H1 (cell line): ENCODE measurements around the gene ARHGEF12. TPM values are rescaled to one million over a fixed set of nuclear protein-coding genes. Genes with fewer than 3 reads are reported as not detected.

Experiments
- CTCF ChIA-PET: fragments of 300-600 bp; sonication (Branson Sonifier 250); formaldehyde crosslinking; loops from one replicate; lab custom pipeline; 2021; ENCODE audit not compliant: partially characterized antibody; lab: Charles Lee
- POLR2A ChIA-PET: fragments of 300-600 bp; sonication (Branson Sonifier 250); formaldehyde crosslinking; loops from one replicate; lab custom pipeline; 2021; ENCODE audit warnings: inconsistent platforms; ENCODE audit not compliant: partially characterized antibody; lab: Charles Lee
- DNase-seq, 2 experiments: peaks; one replicate each; pipeline versions ENCODE4 v3.0.0 to v3.0.0-alpha.2; 2010 to 2022; ENCODE audit warnings: low spot score in 2 of 2, low read depth in 1 of 2, mixed read lengths in 1 of 2
- FAIRE-seq: peaks from 2 replicates; lab custom pipeline; 2011; peaks lifted over from hg19 to GRCh38; lab: Jason Lieb, UNC
- H2AFZ ChIP-seq: 2 replicates; pipeline ENCODE4 v1.8.1; 2012; ENCODE audit warnings: low read length, inconsistent platforms
- H2AK5ac ChIP-seq: 2 replicates; pipeline ENCODE4 v1.6.1; 2013; ENCODE audit warnings: low read depth, low read length
- H2BK120ac ChIP-seq: replicated peaks from 2 replicates; pipeline ENCODE3; 2013; ENCODE audit warnings: low read depth, low read length, inconsistent platforms
- H2BK12ac ChIP-seq: 2 replicates; pipeline ENCODE4 v1.6.1; 2013; ENCODE audit warnings: low read depth, low read length
- H2BK15ac ChIP-seq: 2 replicates; pipeline ENCODE4 v1.6.1; 2013; ENCODE audit warnings: low read length
- H2BK20ac ChIP-seq: 2 replicates; pipeline ENCODE4 v1.6.1; 2013; ENCODE audit warnings: low read length
- H2BK5ac ChIP-seq: 2 replicates; pipeline ENCODE4 v1.6.1; 2013; ENCODE audit warnings: low read depth, low read length
- H3K14ac ChIP-seq: 2 replicates; pipeline ENCODE4 v1.6.1; 2013; ENCODE audit warnings: inconsistent platforms; ENCODE audit not compliant: insufficient read length
- H3K18ac ChIP-seq: 2 replicates; pipeline ENCODE4 v1.6.1; 2013; ENCODE audit warnings: low read length; ENCODE audit errors: extremely low read depth
- H3K23ac ChIP-seq: 2 replicates; pipeline ENCODE4 v1.6.1; 2013; ENCODE audit warnings: inconsistent platforms; ENCODE audit not compliant: insufficient read length
- H3K23me2 ChIP-seq: 2 replicates; pipeline ENCODE4 v1.6.1; 2013; ENCODE audit warnings: low read depth, low read length
- H3K27ac ChIP-seq: 2 replicates; pipeline ENCODE4 v1.6.1; 2011; ENCODE audit warnings: low read depth, low read length, inconsistent platforms
- H3K27me3 ChIP-seq, 4 experiments: replicated peaks in 1 of 4; 1 replicate in 1 of 4; 2 replicates in 3 of 4; pipeline versions ENCODE4 v1.6.1 to v1.8.1; 2011 to 2013; ENCODE audit warnings: low read length in 3 of 4, mild to moderate bottlenecking in 3 of 4, inconsistent platforms in 2 of 4, mixed read lengths in 2 of 4, moderate library complexity in 1 of 4; ENCODE audit not compliant: control insufficient read depth in 3 of 4, insufficient read depth in 3 of 4; ENCODE audit errors: extremely low read depth in 1 of 4
- H3K36me3 ChIP-seq, 4 experiments: 2 replicates each; pipeline versions ENCODE4 v1.6.1 to v1.8.1; 2011 to 2013; ENCODE audit warnings: mild to moderate bottlenecking in 4 of 4, low read length in 3 of 4, moderate library complexity in 2 of 4, control low read depth in 1 of 4, inconsistent platforms in 1 of 4; ENCODE audit not compliant: insufficient read depth in 4 of 4, control insufficient read depth in 2 of 4
- H3K4ac ChIP-seq: replicated peaks from 2 replicates; pipeline ENCODE3; 2013; ENCODE audit warnings: low read length, low read depth, mixed read lengths, inconsistent platforms; ENCODE audit not compliant: insufficient read length
- H3K4me1 ChIP-seq, 4 experiments: replicated peaks in 1 of 4; 1 replicate in 1 of 4; 2 replicates in 3 of 4; pipeline versions ENCODE4 v1.6.1 to v1.8.1; 2011 to 2013; ENCODE audit warnings: low read length in 3 of 4, inconsistent platforms in 2 of 4, mixed read lengths in 1 of 4; ENCODE audit not compliant: insufficient read depth in 4 of 4, control insufficient read depth in 3 of 4
- H3K4me2 ChIP-seq, 2 experiments: 2 replicates each; pipeline versions ENCODE4 v1.6.1 to v1.8.1; 2011 to 2013; ENCODE audit warnings: low read depth in 2 of 2, low read length in 2 of 2, control low read depth in 1 of 2, inconsistent platforms in 1 of 2, mild to moderate bottlenecking in 1 of 2; ENCODE audit not compliant: insufficient read depth in 1 of 2
- H3K4me3 ChIP-seq, 4 experiments: fragments of 200-600, 300-600 bp in 1 of 4; sonication (generic), shearing (Covaris generic), sonication (Bioruptor Twin) in 1 of 4; 2 replicates each; pipeline versions ENCODE4 v1.5.1 to v1.8.1; 2011 to 2016; ENCODE audit warnings: low read length in 4 of 4, low read depth in 3 of 4, control low read depth in 2 of 4, inconsistent platforms in 2 of 4, mild to moderate bottlenecking in 2 of 4, mixed read lengths in 1 of 4, moderate library complexity in 1 of 4; ENCODE audit not compliant: insufficient read depth in 2 of 4; ENCODE audit errors: extremely low read depth in 1 of 4
- H3K56ac ChIP-seq: replicated peaks from 2 replicates; pipeline ENCODE3; 2013; ENCODE audit warnings: low read depth, mild to moderate bottlenecking, mixed read lengths, low read length, inconsistent platforms; ENCODE audit not compliant: insufficient read length
- H3K79me1 ChIP-seq: 2 replicates; pipeline ENCODE4 v1.6.1; 2013; ENCODE audit warnings: low read depth, low read length, control low read depth
- H3K79me2 ChIP-seq, 2 experiments: 2 replicates each; pipeline versions ENCODE4 v1.6.1 to v1.8.1; 2012 to 2013; ENCODE audit warnings: low read length in 2 of 2, mild to moderate bottlenecking in 2 of 2, inconsistent platforms in 1 of 2; ENCODE audit not compliant: insufficient read depth in 2 of 2, control insufficient read depth in 1 of 2
- H3K9ac ChIP-seq, 4 experiments: replicated peaks in 1 of 4; 1 replicate in 1 of 4; 2 replicates in 3 of 4; pipeline versions ENCODE4 v1.6.1 to v1.8.1; 2011 to 2013; ENCODE audit warnings: low read depth in 3 of 4, low read length in 3 of 4, control low read depth in 2 of 4, mild to moderate bottlenecking in 2 of 4, moderate library complexity in 2 of 4, inconsistent platforms in 1 of 4; ENCODE audit errors: extremely low read depth in 1 of 4
- H3K9me3 ChIP-seq, 2 experiments: 2 replicates each; pipeline versions ENCODE4 v1.6.1 to v1.8.1; 2012 to 2013; ENCODE audit warnings: mild to moderate bottlenecking in 2 of 2, moderate library complexity in 2 of 2, control low read depth in 1 of 2, inconsistent platforms in 1 of 2, low read depth in 1 of 2, low read length in 1 of 2, mixed read lengths in 1 of 2; ENCODE audit not compliant: insufficient read depth in 2 of 2
- H4K20me1 ChIP-seq, 2 experiments: replicated peaks in 1 of 2; 2 replicates each; pipeline versions ENCODE3 to v1.8.1; 2011 to 2013; ENCODE audit warnings: inconsistent platforms in 2 of 2, low read length in 2 of 2, mild to moderate bottlenecking in 1 of 2; ENCODE audit not compliant: insufficient read depth in 2 of 2, control insufficient read depth in 1 of 2
- H4K5ac ChIP-seq: 2 replicates; pipeline ENCODE4 v1.6.1; 2013; ENCODE audit warnings: low read length, low read depth, mixed read lengths, inconsistent platforms; ENCODE audit not compliant: insufficient read length
- H4K8ac ChIP-seq: 2 replicates; pipeline ENCODE4 v1.8.0; 2013; ENCODE audit warnings: mild to moderate bottlenecking, moderate library complexity, low read length, inconsistent platforms; ENCODE audit not compliant: insufficient read depth; ENCODE audit errors: extremely low read depth
- H4K91ac ChIP-seq: replicated peaks from 2 replicates; pipeline ENCODE3; 2013; ENCODE audit warnings: low read length, mixed read lengths, inconsistent platforms; ENCODE audit not compliant: insufficient read length
- ASH2L ChIP-seq: fragments of 200-600, 300-600 bp; sonication (generic); IDR thresholded peaks from one replicate; pipeline ENCODE4 v1.7.1; 2017; ENCODE audit warnings: low read length
- BACH1 ChIP-seq: IDR thresholded peaks from 2 replicates; pipeline ENCODE4 v1.6.1; 2012; ENCODE audit warnings: low read length, improper control_type of control experiment
- CREB1 ChIP-seq: IDR thresholded peaks from 2 replicates; pipeline ENCODE4 v1.6.1; 2012; ENCODE audit warnings: inconsistent platforms
- EP300 ChIP-seq, 2 experiments: IDR thresholded peaks; 1 replicate in 1 of 2; 2 replicates in 1 of 2; pipeline ENCODE4 v1.6.1; 2011 to 2012; ENCODE audit warnings: low read depth in 2 of 2, low read length in 2 of 2, mild to moderate bottlenecking in 2 of 2, borderline replicate concordance in 1 of 2, inconsistent platforms in 1 of 2, moderate library complexity in 1 of 2
- KDM1A ChIP-seq: fragments of 200-600, 300-600 bp; sonication (generic); IDR thresholded peaks from 2 replicates; pipeline ENCODE4 v1.7.1; 2016; ENCODE audit warnings: mild to moderate bottlenecking, low read length, borderline replicate concordance
- KDM4A ChIP-seq: IDR thresholded peaks from one replicate; pipeline ENCODE4 v1.7.1; 2012; ENCODE audit warnings: low read depth, mild to moderate bottlenecking, moderate library complexity, low read length, inconsistent platforms; ENCODE audit not compliant: severe bottlenecking
- KDM5A ChIP-seq: fragments of 200-600 bp; IDR thresholded peaks from 2 replicates; pipeline ENCODE4 v1.7.1; 2012; ENCODE audit warnings: mild to moderate bottlenecking, low read length, inconsistent platforms, mixed read lengths
- NANOG ChIP-seq: IDR thresholded peaks from 2 replicates; pipeline ENCODE4 v1.6.1; 2011; ENCODE audit warnings: low read length, low read depth, mild to moderate bottlenecking, inconsistent platforms; ENCODE audit not compliant: insufficient read depth, poor library complexity, severe bottlenecking
- SP2 ChIP-seq: IDR thresholded peaks from 2 replicates; pipeline ENCODE4 v1.6.1; 2012; ENCODE audit warnings: mild to moderate bottlenecking, low read length, inconsistent platforms
- TCF12 ChIP-seq: IDR thresholded peaks from 2 replicates; pipeline ENCODE4 v1.6.1; 2011; ENCODE audit warnings: low read depth, mild to moderate bottlenecking, low read length
- USF2 ChIP-seq: IDR thresholded peaks from 2 replicates; pipeline ENCODE4 v1.6.1; 2011; ENCODE audit warnings: low read length, improper control_type of control experiment
- WGBS, 2 experiments: shearing (Covaris generic) in 1 of 2; methylation state at CpG; one replicate each; pipeline versions ENCODE4 v1.1.6 to v1.1.7; 2013 to 2015; ENCODE audit warnings: low lambda C conversion rate in 2 of 2, mixed read lengths in 2 of 2, inconsistent platforms in 1 of 2, low coverage in 1 of 2, missing lambda C conversion rate in 1 of 2; ENCODE audit not compliant: insufficient replicate concordance in 2 of 2, insufficient coverage in 1 of 2, insufficient read length in 1 of 2; ENCODE audit errors: extremely low coverage in 1 of 2, missing lambda C conversion rate in 1 of 2; 5-methylcytosine and 5-hydroxymethylcytosine counted together
- polyA plus RNA-seq, 7 experiments: library from polyadenylated mRNA; depleted of rRNA in 3 of 7; stranded (reverse) in 5 of 7; unstranded in 2 of 7; fragments of >200 nt in 5 of 7; fragments of 200-250 nt in 2 of 7; gene quantifications; 1 replicate in 5 of 7; 2 replicates in 1 of 7; 4 replicates in 1 of 7; pipeline versions ENCODE4 v1.2.1 to v1.2.3, GENCODE V29; 2011 to 2013; ENCODE audit warnings: missing spikeins in 2 of 7, mixed read lengths in 2 of 7
- total RNA-seq: library from RNA; stranded (reverse); fragmentation: NEBNext Ultra II Directional; extraction: Animal tissue kit (Norgen Biotek cat#: 25700); gene quantifications from 2 replicates; pipeline ENCODE4 v1.2.1, GENCODE V29; 2021

Gene ARHGEF12
- total and polyA plus RNA-seq, 2 of the 8 experiments (the other 6 are each of a cell fraction or from before 2014, with no cell fraction given): 5.1 to 33.7 TPM

- Histone ChIP-seq H3K56ac (no peak overlapping the region), H3K36me3 (0 out of 8 replicates have a peak, but pooled peaks cover 0 to 4% (median 0%) of the 10 kb centered on the region in 4 experiments), H4K8ac (no peak overlapping the region), H3K23me2 (no peaks in the 10 kb centered on the region), H2BK12ac (no peak overlapping the region), H3K14ac (no peak overlapping the region), H4K5ac (no peak overlapping the region), H3K9me3 (peaks cover 6 to 10% of the 10 kb centered on the region in 2 experiments), H2BK15ac (no peak overlapping the region), H2AK5ac (no peak overlapping the region), H3K4ac (no peak overlapping the region), H3K23ac (no peak overlapping the region), H2BK20ac (no peak overlapping the region), H2BK120ac (no peak overlapping the region), H3K4me3 (no peak overlapping the region), H3K4me1 (peaks cover 0 to 2% (median 0%) of the 10 kb centered on the region in 4 experiments; a peak in 2 of 7 replicates), H3K27ac (no peak overlapping the region), H3K79me2 (peaks cover 3 to 88% of the 10 kb centered on the region in 2 experiments; a peak in 3 of 4 replicates), H3K27me3 (no peaks in the 10 kb centered on the region), H3K4me2 (no peak overlapping the region), H3K79me1 (peaks cover 5% of the 10 kb centered on the region), H4K20me1 (peaks cover 0 to 2% of the 10 kb centered on the region in 2 experiments), H2AFZ (no peak overlapping the region), H3K9ac (no peak overlapping the region), H4K91ac (no peak overlapping the region), H2BK5ac (no peak overlapping the region), H3K18ac (no peak overlapping the region)
- DNase-seq (no peak), FAIRE-seq (no peak)
- no peak for TF ChIP-seq ASH2L
- TF ChIP-seq SP2: no peak
- no peak for TF ChIP-seq KDM4A
- TF ChIP-seq NANOG: no peak
- TF ChIP-seq EP300 (IDR thresholded peaks at IDR 0.05; ENCODE audit: borderline replicate concordance in 1 of 2, low read depth in 2 of 2, low read length in 2 of 2): no peak
- TF ChIP-seq USF2: no peak
- no peak for TF ChIP-seq BACH1
- no peak for TF ChIP-seq KDM1A
- TF ChIP-seq CREB1: no peak
- TF ChIP-seq KDM5A: no peak
- no peak for TF ChIP-seq TCF12
- CTCF ChIA-PET: interaction anchor here (1.1 to 1.7 kb wide), 4 partner anchors 10 to 48 kb away, joined by 3 to 7 read pairs (median 4); partner anchors contain the start of gene ARHGEF12
- 87% methylated on average over 5 of the region's 5 CpGs; no CpG with 5 or more reads in 1 of the 2 experiments for WGBS, 2 experiments
- POLR2A ChIA-PET: no interaction called here
Measured at GRCh38 chr11:120385110-120385509, 48.9 kb downstream of the ARHGEF12 start.
